ENCODE results near the gene SEMA5B.

The SEMA5B gene

DNA sequence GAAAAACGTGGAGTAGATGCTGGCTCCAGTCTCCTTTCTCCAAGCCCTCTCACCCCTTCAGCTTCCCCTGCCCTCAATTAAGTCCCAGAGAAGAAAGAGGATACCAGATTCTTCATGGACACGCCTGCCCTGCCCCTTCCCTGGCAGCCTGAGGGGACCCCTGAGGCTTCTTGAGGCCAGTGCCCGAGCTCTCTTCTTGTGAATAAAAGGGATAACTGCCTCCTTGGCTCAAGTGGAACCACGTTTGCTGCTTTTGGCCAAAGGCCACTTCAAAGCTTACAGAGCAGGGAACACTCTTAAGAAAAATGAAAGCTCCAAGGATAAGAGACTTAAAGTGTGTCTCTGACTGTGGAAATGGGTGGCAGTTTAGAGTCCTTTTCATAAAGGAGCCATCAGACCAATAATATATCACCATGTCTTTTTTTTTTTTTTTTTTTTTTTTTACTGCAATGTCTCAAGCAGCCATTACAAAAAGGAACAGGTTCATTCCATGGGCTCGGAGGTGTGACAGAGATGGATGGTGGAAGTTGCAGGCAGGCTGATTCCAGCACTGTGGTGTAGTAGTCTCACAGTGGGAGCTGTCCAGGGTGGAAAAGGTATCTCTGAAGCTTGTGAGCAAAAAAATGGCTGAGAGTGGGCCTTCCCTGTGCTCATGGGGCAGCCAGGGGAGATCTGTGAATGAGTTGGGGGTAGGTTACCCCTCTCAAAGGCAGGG, 108.8 kb downstream of the SEMA5B start:
- DNase-seq, result no peak

DNA sequence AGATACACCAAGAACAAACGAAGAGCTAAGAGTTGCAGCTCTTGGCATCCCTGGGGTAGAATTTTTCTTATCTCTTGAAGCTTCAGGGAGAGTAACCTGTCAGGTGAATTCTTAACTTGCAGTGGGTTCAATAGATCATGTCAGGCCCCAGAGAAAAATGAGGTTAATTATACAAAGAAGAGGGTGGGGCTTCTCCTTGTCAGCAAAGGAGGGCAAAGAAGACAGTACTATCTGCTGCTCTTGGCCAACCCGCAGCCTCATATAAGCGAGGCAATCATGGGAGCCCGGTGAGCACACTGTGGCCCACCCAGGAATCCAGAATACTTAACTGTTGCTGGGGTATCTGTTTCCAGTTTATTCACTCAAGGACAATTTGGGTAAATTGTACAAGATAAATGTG, 110.2 kb downstream of the SEMA5B start:
- no peak for DNase-seq

DNA sequence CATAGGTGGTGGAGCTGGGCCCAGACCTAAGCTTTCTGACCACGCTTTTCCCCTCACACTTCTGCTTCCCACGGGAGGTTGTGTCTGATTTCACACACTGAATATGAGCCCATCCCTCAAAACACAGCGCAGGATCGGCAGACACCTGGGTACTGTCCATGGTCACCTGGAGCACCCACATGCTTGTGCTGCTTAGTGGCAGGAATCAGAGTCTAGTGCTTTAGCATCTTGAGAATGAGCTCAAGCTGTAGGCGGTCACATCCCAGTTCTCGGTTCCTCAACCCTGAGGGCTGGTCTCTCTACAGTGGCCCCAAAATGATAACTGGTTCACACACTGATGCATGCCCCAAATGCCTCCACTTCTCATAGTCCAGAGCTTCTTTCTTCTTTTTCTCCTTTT, 111.0 kb downstream of the SEMA5B start:
- no peak for DNase-seq

DNA sequence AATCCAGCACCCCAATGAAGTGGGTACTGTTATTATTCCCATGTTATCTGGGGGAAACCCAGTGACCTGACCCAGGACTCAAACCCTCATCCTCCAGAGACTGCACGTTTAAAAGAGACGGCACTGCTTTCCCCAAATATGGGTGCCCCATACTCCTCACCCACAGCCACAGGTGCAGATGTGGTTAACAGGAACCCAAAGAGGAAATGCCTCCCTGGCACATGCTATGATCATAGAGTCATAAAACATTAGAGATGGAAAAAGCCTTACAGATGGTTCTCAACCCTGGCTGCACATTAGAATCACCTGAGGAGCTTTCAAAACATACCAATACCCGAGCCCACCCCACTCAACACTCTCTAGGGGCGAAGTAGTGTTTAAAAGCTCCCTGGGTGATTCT, 111.5 kb downstream of the SEMA5B start:
- no peak for DNase-seq

DNA sequence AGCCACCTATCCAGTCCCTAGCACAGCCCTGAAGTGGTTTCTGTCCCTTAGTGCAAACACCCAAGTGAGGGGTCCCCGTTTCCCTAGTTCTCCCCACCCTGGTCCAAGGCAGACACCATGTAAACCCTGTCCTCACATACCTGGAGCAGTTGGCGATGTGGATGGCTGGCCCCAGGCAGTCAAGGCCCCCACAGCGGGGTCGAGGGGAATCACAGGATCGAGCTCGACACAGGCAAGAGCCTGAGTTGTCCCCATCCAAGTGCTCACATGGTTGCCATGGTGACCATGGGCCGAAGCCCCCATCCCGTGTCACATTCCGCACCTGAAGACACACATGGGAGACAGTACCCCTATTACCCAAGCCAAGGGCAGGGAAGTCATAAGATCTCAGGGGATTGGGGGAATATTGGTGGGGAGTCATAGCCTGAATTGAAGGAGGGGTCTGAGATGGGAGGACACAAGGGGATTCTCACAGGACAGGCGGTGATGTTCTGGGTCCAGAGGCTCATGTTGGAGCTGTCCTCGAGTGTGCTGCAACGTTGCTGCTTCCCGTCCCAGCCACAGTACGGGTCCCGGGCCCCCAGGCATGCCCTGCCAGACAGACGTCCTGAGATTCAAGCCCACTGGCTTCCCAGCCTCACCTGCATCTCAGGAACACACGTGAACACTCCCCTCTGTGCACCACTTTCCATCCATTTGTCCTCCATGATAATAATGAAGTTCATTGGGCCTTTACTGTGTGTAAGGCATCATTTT, 112.1 kb downstream of the SEMA5B start:
- no peak for DNase-seq

DNA sequence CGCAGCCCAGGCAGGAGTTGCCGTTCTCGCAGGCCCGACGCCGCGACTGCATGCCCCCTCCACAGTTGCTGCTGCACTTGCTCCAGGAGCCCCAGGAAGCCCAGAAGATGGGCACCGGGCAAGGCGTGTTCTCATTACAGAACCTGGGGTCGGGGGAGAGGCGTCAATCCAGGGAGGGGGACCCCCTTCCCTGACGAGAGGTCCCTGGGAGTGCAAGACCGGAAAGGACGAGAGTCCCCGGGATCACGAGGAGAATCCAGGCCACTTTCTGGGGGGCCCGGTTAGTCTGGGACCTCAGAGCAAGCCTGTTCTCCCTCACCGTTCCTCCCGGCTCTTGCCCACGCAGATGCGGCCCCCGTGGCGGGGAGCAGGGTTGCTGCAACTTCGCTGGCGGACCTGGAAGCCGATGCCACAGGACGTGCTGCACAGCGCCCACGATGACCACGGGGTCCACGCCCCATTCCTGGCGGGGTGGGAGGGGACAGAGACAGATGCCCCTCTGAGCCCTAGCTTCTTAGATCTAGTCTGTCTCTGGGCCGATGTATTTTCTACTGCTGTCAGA, 113.9 kb downstream of the SEMA5B start:
- no peak for DNase-seq

DNA sequence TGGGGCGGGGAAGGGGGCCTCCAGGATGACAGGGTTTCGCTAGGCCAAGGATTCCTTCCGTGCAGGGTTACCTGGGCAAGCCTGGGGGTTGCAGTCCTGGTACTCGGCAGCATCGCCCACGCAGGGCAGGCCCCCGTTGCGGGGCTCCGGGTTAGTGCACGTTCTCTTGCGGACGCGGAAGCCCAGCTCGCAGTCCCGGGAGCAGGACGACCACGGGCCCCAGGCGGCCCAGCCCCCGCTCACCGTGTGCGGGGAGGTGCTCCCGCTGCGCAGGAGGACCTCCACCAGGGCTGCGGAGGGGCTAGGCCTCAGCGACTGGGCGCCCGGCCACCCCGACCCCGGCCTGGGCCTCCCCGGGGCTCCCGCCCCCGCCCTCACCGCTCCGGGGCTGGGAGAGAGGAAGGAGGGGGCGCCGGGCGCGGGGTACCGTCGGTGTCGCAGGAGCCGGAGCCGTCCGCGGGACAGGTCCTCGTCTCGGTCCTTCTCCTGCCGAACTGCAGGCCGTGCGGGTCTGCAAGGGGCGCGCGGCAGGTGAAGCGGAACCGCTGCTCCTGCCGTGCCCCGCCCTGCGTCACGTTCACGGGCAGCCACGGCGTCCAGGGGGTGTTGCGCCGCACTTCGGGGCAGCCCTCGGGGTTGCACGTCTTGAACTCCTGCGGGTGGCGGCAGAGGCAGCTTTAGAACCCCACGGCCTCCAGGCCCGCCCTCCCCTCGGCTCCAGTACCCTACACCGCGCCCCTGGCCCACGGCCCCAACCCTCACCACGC, 114.6 kb downstream of the SEMA5B start:
- no peak for DNase-seq

DNA sequence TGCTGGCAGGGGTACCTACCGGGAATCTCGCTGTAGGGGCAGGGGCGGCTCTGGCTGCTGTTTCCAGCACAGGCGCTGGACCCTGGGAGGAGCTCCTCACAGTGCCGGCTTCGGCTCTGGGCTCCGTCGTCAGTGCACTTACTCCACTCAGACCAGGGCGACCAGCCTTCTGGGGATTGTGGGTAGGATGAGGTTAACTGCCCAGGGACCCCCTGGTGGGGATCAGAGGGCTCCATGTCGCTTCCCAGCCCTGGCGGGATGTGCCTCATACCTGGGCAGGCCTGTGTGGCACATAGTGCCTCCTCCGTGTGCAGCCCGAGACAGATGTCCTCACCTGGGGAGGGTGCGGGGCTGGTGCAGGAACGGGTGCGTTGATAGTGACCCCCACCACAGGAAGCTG, 115.7 kb downstream of the SEMA5B start:
- DNase-seq, result no peak

DNA sequence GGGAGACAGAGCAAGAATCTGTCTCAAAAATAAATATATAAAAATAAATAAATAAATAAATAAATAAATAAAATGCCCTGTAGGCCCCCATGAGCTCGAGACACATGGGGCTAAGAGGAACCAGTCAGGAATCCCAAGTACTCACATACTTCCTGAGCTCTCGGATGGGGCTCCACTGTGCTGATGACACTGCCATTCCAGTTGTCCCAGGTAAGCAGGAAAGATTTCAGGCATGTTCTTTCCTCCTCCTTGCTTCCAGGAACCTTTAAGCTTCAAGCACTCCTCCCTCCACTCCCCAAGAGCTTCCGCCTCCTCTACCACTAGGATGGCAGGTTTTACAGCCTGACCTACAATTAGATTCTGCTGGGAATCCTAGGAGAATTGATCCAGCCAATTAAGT, 119.3 kb downstream of the SEMA5B start:
- no peak for DNase-seq

DNA sequence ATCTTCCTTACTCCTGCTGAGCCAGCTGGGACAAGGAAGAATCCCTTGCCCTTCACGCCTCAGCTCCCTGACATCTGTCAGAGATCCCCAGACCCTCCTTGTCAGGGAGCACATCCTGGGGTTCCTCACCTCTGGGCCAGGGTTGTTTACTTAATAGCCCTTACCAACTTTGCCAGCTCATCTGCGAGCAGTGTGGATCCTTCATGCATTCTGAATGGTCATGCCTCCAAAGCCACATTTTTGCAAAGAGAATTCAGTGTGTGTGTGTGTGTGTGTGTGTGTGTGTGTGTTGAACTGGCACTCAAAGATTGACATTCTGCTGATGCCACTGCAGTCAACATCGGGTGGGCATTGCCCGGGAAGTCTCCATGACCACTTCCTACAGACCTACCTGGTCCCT, 120.1 kb downstream of the SEMA5B start:
- DNase-seq, result no peak

DNA sequence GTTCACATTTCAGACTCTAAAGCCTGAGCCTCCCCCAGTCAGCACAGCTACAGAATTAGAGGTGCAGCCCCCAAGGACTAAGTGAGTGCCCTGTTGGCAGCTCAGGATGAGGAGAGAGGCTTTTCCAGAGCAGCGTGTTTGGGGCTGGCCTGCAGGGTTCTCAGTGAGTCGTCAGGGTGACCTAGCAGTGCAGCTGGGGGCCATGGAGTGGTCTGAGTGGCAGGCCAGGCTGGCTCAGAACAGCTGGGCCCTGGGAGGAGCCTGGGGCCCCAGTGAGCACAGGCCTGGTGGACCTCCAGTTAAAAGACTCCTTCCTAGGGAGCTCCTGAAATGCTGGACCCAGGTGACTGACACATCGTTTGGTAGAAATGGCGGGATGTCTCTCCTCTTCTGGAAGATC, 124.4 kb downstream of the SEMA5B start:
- no peak for DNase-seq

DNA sequence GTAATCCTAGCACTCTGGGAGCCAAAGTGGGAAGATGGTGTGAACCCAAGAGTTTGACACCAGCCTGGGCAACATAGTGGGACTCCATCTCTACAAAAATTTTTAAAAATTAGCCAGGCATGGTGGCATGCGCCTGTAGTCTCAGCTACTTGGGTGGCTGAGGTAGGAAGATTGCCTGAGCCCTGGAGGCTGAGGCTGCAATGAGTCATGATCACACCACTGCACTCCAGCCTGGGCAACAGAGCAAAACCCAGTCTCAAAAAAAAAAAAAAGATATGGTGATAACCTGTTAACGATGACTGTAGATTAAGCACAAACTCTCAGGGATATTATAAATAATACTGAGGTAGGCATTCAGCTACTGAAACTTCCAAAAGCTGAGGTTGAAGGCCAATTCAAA, 125.2 kb downstream of the SEMA5B start:
- no peak for DNase-seq

DNA sequence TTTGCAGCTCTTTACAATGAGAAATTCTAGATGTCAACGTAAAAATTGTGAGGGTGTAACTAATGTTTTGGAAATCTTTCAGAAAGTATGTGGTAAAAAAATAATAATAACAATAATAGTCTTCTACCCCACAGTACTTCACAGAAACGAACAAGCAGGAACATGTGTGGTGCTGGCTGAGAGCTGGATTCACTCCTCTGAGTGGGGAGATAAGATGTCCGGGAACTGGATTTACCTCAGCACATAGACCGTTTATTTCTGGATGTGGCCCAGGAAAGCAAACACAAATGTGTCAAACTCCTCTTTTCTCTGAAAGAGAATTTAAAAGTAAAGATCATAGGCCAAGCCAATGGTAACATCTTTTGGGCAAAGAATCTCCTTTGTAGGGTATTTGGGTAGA, 129.3 kb downstream of the SEMA5B start:
- DNase-seq, result no peak

DNA sequence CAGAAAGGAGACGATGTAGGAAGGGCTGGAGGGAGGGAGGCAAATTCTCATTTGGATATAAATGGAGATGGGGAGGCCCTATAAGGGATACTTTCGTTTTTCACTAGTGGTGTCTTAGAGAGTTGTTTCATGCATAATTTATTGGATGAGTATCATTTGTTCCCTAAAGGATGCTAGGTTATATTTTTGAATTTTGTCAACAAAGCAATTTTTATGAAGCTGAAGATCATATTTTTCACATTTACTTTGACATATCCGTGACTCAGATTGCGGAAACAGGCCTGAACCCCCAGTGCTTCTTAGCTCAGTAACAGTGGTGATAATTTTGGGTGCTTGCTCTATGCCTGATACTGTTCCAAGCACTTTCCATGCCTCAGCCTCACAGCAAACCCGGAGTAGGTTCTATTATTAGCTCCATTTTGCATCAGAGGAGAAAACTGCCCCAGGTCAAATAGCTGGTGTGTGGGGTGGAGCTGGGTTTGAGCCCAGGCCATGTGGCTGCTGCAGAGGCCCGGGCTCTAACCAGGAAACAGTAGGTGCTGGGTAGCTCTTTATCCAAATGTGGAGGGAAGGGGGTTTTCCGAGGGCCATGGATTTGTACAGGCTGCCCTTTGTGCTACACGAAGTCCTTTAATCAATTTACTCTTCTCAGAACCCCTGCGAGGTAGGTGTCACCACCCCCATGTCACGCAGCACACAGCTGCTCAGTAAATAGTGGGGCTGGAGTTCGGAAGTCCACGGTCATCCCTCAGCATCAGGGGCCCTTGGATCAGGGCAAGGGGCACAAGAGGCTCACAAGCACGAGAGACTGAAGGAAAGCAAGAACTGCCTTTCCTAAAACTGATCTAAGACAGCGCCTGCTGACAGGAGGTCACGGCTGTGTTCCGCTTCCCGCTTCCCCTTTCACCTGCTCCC, 133.6 kb downstream of the SEMA5B start:
- no peak for DNase-seq

DNA sequence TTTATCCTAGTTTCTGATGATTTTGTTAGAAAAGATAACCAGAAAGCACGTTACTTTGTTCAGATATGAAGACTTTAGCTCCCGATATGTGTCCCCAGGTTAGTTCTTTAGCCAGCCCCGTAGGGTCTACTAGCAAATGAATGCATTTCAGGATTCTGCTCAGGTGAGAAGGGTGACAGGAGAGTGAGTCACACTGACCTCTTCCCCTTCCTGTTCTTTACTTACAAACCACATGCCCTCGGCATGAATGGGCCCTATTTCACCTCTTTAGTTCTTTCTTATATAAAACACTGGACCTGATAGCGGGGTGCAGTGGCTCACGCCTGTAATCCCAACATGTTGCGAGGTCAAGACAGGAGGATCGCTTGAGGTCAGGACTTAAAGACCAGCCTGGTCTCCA, 134.3 kb downstream of the SEMA5B start:
- DNase-seq, result no peak

DNA sequence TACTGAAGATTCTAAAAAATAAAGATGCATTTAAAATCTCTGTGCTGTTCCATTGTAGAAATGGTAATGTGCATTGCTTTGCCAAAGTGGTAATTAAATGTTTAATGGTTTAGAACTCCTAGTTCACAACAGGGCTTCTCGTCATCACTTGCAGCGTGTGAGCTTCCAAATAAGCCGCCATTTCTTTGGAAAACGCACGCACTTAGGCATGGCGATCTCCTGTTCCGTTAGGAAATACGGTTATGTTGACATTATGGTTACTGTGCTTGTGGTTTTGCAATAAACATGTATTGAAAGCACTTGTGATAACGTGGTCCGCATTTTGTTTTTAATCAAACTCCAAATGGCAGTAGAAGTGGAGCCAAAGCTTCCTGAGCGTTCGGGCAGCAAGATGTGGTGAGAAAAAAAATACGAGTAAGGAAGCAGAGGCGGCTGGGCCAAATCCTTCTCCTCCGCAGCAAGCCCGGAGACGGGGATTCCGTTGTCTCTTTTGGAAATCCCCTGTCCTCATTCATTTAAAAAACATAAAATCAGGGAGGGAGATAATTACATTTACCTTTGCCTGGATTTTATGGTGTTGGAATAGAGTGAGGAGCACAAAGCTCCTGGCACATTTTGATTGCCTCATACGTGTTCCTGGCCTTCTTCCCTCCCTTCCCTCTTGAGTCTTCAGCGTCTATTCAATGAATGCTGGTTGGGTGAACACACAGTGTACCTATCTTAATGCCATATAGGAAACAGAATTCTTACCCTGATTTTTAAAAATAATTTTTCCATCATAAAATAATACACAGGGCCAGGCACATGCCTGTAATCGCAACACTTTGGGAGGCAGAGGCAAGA, 135.2 kb downstream of the SEMA5B start:
- no peak for DNase-seq

DNA sequence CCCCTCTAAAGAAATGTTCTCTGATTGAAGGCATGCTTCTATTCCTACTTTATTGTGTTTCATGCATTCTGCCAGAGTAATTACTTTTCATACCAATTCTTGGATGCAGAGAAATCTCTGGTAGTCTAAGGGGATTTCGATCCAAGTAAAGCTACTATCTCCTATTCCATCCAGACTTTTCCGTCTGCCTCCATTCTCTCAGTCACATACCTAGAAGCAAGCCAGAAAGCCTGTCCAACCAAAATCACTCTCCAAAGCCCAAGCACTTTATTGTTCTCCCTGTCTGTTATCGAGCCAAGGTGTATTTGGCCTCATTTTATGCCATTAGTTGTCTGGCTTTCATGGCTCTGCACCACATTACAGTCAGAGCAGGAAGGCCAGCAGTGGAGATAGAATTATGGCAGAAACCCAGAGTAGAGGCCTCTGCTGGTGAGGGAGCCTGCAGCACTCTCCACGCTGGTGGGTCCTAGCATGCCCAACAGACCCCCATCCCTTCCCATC, 136.8 kb downstream of the SEMA5B start:
- DNase-seq, result no peak

DNA sequence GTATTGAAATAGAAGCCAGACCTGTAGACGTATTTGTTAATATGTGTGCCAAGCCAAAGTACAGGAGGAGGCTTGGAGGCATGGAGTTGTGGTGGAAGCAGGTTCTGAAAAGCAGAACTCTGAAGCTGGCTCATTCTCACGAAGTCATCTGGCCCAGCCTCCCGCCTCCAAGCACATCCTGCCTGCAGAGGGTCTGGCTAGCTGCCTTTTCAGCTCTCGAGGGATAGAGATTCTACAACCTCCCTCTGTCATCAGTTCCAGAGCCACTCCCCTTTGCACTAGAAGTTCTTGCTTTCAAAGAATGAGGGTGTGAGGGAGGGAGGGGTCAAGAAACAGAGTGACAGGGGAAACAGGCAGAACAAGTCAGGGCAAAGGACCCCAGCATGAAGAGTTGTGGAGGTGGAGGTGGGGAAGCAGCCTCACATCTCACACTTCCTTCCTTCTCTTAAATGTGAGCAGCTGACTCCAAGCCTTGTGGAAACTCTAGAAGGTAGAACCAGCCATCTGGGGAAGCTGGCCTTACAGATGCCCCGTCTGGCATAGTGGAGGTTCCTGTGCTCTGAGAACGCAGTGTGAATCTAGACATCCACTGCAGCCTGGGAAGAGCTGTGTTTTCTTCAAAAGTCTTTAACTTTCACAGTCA, 137.4 kb downstream of the SEMA5B start:
- DNase-seq, result no peak

DNA sequence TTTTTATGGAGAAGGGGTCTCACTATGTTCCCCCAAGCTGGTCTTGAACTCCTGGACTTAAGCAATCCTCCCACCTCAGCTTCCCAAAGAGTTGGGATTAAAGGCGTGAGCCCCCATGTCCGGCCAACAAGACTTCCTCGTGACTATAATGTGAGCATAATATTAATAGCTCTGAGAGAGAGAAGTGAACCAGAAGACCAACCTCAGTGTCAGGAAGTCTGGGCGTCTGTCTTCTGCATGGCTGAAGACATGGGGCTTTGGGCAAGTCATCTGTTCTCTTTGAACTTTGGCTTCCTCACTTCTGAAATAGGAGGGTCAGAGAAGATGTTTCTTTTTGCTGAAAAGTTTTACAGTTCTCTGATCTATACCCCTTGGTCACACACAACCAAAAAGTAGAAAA, 140.6 kb downstream of the SEMA5B start:
- no peak for DNase-seq

DNA sequence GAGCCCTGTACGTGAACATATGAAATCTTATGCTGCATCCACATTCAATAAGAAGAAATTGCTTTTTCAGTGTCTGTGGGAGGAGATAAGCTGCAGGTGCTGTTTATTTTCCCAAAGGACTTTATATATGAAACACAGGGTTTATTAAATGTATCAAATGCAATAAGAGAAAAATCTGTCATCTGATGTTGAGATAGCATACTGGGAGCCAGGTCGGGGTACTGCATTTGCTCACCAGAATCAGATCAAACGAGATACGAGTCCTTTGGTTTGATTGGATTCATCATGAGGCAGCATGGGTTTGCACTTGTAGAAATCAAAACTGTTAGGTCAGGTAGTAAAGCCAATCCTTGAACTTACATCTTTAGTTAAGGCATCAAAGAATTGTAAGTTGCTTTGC, 141.3 kb downstream of the SEMA5B start:
- DNase-seq, result no peak
